Measurements from ENCODE around the gene KRCC1.

KRCC1 gene

GRCh38 chr2:88055371-88056128 is at the start of gene KRCC1:
KRCC1 (minus strand) TSS chr2:88055783; CDS start chr2:88028563, 27,220 bp downstream.
- DNase-seq = peak; percentile 56

- DNase-seq = no peak
These were observed 44.9 kb upstream of the KRCC1 start for GRCh38 chr2:88100489-88100858.

- no peak for DNase-seq
These were observed 44.4 kb upstream of the KRCC1 start for GRCh38 chr2:88099798-88100488.

GRCh38 chr2:88098558-88098900 is 42.9 kb upstream of the KRCC1 start:
- no peak for DNase-seq

GRCh38 chr2:88097891-88098557 is 42.4 kb upstream of the KRCC1 start:
- no peak for DNase-seq

GRCh38 chr2:88097192-88097591 is 41.6 kb upstream of the KRCC1 start:
- no peak for DNase-seq

GRCh38 chr2:88096708-88097107 is 41.1 kb upstream of the KRCC1 start:
- DNase-seq = no peak

- DNase-seq = no peak
These were observed 39.4 kb upstream of the KRCC1 start for GRCh38 chr2:88095022-88095421.

GRCh38 chr2:88092773-88093172 is 37.2 kb upstream of the KRCC1 start:
- no peak for DNase-seq

- DNase-seq = no peak
These were observed 36.4 kb upstream of the KRCC1 start for GRCh38 chr2:88091943-88092342.

- DNase-seq = no peak
These were observed 35.1 kb upstream of the KRCC1 start for GRCh38 chr2:88090446-88091283.

GRCh38 chr2:88088999-88089398 is 33.4 kb upstream of the KRCC1 start:
- DNase-seq = no peak

GRCh38 chr2:88087763-88088162 is 32.2 kb upstream of the KRCC1 start:
- DNase-seq = no peak

- no peak for DNase-seq
These were observed 31.5 kb upstream of the KRCC1 start for GRCh38 chr2:88087073-88087472.

- no peak for DNase-seq
These were observed 30.8 kb upstream of the KRCC1 start for GRCh38 chr2:88086401-88086800.

- no peak for DNase-seq
These were observed 30.0 kb upstream of the KRCC1 start for GRCh38 chr2:88085602-88086001.

- DNase-seq = no peak
These were observed 29.5 kb upstream of the KRCC1 start for GRCh38 chr2:88085099-88085498.

- DNase-seq = no peak
These were observed 27.2 kb upstream of the KRCC1 start for GRCh38 chr2:88082781-88083180.

- no peak for DNase-seq
These were observed 26.5 kb upstream of the KRCC1 start for GRCh38 chr2:88081924-88082608.

- DNase-seq = no peak
These were observed 25.0 kb upstream of the KRCC1 start for GRCh38 chr2:88080545-88080944.

- no peak for DNase-seq
These were observed 23.1 kb upstream of the KRCC1 start for GRCh38 chr2:88078643-88079172.

- no peak for DNase-seq
These were observed 21.5 kb upstream of the KRCC1 start for GRCh38 chr2:88077080-88077479.

Data from NCI-H510A (cell line).